NCI-H1092 treated with DMSO at 0.1 percent for 48 hours (cell line): ENCODE data around the gene GLIS1.

Experiments
- DNase-seq: peaks from one replicate; lab custom pipeline; 2025; lab: John Stamatoyannopoulos, UW

GLIS1 gene

GRCh38 chr1:53678507-53678906 lies 60.5 kb downstream of the GLIS1 start:
- no peak for DNase-seq

- no peak for DNase-seq
Observed at GRCh38 chr1:53678046-53678445, 60.9 kb downstream of the GLIS1 start.

GRCh38 chr1:53677486-53677885 lies 61.5 kb downstream of the GLIS1 start:
- DNase-seq, result no peak

- no peak for DNase-seq
Observed at GRCh38 chr1:53672785-53673184, 66.2 kb downstream of the GLIS1 start.

GRCh38 chr1:53672243-53672642 lies 66.7 kb downstream of the GLIS1 start:
- DNase-seq, result no peak

GRCh38 chr1:53669621-53670191 lies 69.3 kb downstream of the GLIS1 start:
- no peak for DNase-seq

DNA sequence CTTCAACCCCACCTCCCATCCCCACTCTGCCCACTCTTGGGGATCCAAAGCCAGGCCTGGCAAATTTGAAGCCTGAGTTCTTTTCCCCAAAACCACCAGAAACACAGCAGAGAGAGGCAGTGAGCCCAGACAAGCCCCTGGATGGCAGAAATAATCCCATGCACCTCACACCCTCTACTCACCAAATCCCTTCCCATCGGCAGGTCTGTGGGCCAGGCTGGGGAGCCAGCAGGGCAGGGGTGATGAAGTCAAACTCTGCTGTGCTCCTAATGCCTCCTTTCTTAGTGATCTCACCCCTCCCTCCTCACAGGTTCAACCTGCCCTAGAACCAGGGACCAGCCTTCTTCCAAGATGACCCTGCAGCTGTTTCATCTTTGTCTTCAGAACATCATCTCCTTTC lies 72.4 kb downstream of the GLIS1 start:
- DNase-seq, result no peak

DNA sequence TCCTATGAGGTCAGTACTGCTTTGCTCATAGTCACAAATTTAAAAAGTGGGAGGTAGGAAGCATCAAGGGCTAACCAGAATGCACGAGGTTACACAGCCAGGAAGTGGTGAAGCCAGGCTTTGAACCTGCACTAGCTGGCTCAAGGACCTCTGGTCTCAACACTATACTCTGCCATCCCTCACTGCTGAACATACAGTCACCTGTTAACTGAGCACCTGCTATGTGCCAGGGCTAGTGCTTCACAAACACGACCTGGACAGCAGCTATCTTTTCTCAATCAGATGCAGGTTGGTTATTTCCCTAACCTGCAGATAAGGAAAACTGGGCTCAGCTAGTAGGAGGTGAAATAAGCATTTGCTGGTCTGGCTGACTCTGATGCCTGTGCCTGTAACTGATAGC lies 73.0 kb downstream of the GLIS1 start:
- no peak for DNase-seq

GRCh38 chr1:53663529-53664300 lies 75.2 kb downstream of the GLIS1 start:
- DNase-seq, result no peak

DNA sequence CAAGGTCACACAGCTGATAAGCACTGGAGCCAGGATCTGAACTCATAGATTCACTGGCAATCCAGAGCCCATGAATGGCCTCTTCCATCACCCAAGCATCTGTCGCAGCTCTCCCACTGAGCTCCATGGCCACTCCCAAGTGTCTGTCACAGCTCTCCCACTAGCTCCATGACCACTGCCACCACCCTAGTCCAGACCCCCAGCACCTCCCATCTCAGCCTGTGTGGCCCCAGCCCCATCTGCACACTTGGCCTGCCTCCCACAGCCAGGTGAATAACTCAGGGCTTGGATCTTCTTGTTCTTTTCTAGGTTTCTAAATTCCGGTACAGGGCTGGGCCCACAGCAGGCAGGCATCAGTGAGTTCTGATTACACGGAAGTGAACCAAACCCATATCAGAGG lies 76.0 kb downstream of the GLIS1 start:
- DNase-seq, result no peak

GRCh38 chr1:53662169-53662568 lies 76.8 kb downstream of the GLIS1 start:
- no peak for DNase-seq

GRCh38 chr1:53661496-53661895 lies 77.5 kb downstream of the GLIS1 start:
- no peak for DNase-seq

GRCh38 chr1:53660666-53661065 lies 78.3 kb downstream of the GLIS1 start:
- DNase-seq, result no peak

- no peak for DNase-seq
Observed at GRCh38 chr1:53659436-53659835, 79.5 kb downstream of the GLIS1 start.

DNA sequence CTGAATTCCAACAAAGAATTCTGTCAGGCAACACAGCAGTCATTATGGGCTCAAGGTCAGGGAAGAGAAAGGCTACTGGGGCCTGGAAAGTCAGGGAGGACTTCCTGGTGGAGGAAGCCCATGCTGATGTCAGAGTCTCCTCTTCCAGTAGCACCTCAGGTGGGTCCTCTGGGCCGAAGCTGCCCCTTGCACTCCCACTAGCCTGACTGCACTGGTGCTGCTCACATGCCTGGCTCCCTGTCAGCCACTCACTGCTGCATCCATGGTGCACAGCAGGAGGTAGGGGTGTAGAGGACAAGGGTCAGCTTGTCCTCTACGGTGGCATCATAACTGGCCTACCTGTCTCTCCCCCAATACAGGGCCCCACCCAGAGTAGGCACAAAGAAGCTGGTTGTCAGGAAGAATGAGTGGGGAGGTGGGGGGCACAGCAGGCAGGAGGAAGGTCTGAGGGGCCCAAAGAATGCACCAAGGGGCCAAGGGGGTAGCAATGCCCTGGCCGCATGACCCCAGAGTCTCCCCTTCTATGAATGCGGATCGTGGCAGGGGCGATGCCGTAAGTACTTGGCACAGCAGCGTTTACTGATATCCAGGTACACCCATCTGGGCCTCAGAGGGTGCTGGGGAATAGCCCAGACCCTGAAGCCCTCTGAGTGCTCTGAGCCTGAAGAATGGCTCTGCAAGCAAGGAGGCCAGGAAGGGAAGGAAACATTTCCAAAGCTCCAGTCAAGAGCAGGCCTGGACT lies 80.3 kb downstream of the GLIS1 start:
- no peak for DNase-seq

- DNase-seq, result no peak
Observed at GRCh38 chr1:53657891-53658396, 81.0 kb downstream of the GLIS1 start.

DNA sequence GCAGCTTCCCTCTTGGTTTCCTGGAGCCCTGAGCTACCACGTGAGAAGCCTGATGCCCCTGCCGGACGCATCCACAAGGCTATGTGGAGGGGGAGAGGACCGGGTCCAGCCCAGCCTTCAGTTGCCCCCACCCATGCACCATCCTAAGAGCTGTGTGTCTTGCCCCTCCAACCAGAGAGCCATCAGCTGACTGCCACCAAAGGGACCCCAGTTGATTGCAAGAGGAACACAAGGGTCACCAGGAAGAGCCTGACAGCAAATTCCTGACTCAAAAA lies 81.5 kb downstream of the GLIS1 start:
- DNase-seq, result no peak

DNA sequence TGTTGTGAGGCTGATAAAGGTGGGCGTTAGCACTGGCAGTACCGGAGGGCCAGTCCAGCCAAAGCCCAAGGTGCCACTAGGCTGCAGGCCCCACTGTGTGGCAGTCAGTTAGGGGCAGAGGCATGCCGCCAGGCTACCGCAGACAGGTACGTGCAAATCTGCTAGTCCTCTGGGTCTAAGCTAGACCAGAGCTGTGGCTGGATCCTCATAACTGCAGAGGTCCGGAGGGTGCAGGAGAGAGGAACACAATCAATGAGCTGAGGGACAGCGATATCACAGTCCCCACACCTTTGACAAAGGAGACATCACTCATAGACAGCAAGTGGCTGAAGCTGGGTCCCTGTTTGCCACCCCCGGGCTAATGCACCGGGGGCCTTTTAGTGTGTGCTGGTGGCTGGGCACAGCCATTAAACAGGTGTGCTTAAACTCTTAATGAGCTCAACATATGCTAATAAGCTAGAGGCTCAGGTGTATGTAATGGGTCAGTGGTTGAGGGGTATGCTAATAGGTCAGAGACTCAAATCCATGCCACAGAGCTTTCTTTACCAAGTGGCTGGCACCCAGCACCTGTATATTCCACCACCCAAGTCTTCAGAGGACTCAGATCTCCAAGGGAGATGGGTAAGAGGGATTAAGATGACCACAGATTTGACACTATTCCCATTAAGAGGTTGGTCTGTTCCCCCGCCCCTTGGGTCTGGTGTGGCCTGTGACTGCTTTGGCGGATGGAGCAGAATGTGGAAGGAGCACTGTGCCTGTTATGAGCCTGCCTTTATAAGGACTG lies 82.0 kb downstream of the GLIS1 start:
- DNase-seq, result no peak

- no peak for DNase-seq
Observed at GRCh38 chr1:53655931-53656746, 82.8 kb downstream of the GLIS1 start.

DNA sequence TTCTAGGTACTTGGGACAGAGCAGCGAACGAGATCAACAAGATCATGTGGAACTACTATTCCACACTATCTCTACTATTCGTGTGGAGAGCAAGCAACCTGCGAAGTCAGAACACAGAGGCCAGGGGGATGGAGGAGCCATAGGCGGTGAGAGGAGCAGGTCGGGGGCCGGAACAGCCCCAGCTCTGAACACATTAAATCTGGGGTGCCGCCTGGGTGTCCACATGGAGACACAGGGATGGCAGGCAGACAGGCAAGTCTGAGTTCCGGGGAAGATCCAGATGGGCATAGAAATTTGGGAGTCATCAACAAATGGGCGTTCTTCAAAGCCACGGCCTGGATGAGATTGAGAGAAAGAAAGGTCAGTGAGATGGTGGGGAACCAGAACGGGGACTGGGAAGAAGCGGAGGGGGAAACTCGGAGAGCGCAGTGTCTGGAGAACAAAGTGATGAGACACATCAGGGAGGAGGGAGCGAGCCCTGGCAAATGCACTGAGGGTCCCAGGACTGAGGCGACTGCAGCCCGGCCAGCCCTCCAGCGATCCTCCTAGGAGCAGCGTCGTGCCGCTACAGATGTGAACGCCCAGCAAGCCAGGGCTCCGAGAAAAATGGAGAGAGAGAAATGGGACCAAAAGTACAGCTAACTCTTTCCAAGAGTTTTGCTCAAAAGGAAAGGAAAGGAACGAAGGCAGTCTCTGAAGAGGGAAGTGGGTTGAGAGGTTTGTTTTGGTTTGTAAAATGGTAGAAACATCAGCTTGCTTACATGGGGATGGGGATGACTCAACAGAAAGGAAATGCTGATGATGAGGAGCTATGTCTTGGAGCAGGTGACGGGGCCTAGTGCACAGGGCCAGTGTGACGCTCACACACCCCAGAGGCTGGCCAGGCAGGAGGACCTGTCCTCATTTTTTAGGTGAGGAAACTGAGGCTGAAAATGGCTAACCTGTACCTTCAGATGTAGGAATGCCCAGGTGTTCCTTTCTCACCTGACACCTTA lies 84.5 kb downstream of the GLIS1 start:
- no peak for DNase-seq
